GM12878 (cell line): Measurements from ENCODE around the gene IL22RA2.

ENCODE experiments used
- CTCF ChIP-seq, 3 experiments: IDR thresholded peaks in 2 of 3; conservative IDR thresholded peaks in 1 of 3; 2 replicates each; pipeline ENCODE4 v1.5.1; 2011; ENCODE audit warnings: low read depth in 3 of 3, low read length in 3 of 3, mild to moderate bottlenecking in 3 of 3, control low read depth in 2 of 3, moderate library complexity in 2 of 3, inconsistent platforms in 1 of 3, mixed read lengths in 1 of 3; ENCODE audit not compliant: control insufficient read depth in 2 of 3, insufficient read depth in 1 of 3; ENCODE audit errors: extremely low read depth in 1 of 3
- ELK1 ChIP-seq: IDR thresholded peaks from 2 replicates; pipeline ENCODE4 v1.6.1; 2012; ENCODE audit warnings: low read depth, low read length, improper control_type of control experiment
- GABPA ChIP-seq: IDR thresholded peaks from 2 replicates; pipeline ENCODE4 v1.6.1; 2014; ENCODE audit warnings: antibody characterized with exemption, low read depth, mild to moderate bottlenecking, inconsistent platforms
- NRF1 ChIP-seq: conservative IDR thresholded peaks from 2 replicates; pipeline ENCODE4 v1.6.1; 2011; ENCODE audit warnings: mild to moderate bottlenecking, low read depth, low read length, improper control_type of control experiment
- SRF ChIP-seq, 2 experiments: IDR thresholded peaks; 2 replicates each; pipeline ENCODE4 v1.6.1; 2011; ENCODE audit warnings: low read depth in 2 of 2, low read length in 2 of 2, mild to moderate bottlenecking in 1 of 2, moderate library complexity in 1 of 2
- TCF7 ChIP-seq: IDR thresholded peaks from 2 replicates; pipeline ENCODE4 v1.6.1; 2014; ENCODE audit warnings: antibody characterized with exemption, borderline replicate concordance

GRCh38 chr6:137191670-137192069 is 18.2 kb upstream of the IL22RA2 start:
- no peak for TF ChIP-seq GABPA
- TF ChIP-seq SRF (IDR thresholded peaks at IDR 0.05; ENCODE audit: low read depth in 2 of 2, low read length in 2 of 2): no peak
- TF ChIP-seq ELK1: no peak
- no peak for TF ChIP-seq CTCF (IDR thresholded peaks at IDR 0.05 in 2 of 3, conservative IDR thresholded peaks at IDR 0.05 in 1 of 3; ENCODE audit: control insufficient read depth in 2 of 3, extremely low read depth in 1 of 3, insufficient read depth in 1 of 3, low read depth in 3 of 3, low read length in 3 of 3)
- TF ChIP-seq TCF7: no peak
- no peak for TF ChIP-seq NRF1
